Mucosa of stomach (tissue), 1 donor: ENCODE data around the gene PNPLA6.

Experiments used
- H3K27me3 ChIP-seq: one replicate; pipeline ENCODE4 v1.7.0; 2013; ENCODE audit warnings: mild to moderate bottlenecking, low read length; ENCODE audit not compliant: control insufficient read depth, insufficient read depth
- H3K36me3 ChIP-seq: one replicate; pipeline ENCODE4 v1.7.0; 2013; ENCODE audit warnings: low read length; ENCODE audit not compliant: control insufficient read depth, insufficient read depth
- H3K4me1 ChIP-seq: one replicate; pipeline ENCODE4 v1.7.0; 2013; ENCODE audit warnings: mild to moderate bottlenecking, low read length; ENCODE audit not compliant: control insufficient read depth, insufficient read depth
- H3K4me3 ChIP-seq: one replicate; pipeline ENCODE4 v1.7.0; 2013; ENCODE audit warnings: low read length
- H3K9ac ChIP-seq: one replicate; pipeline ENCODE4 v1.7.0; 2013; ENCODE audit warnings: mild to moderate bottlenecking, low read length, moderate library complexity
- H3K9me3 ChIP-seq: one replicate; pipeline ENCODE4 v1.7.0; 2013; ENCODE audit warnings: mild to moderate bottlenecking, low read length, moderate library complexity; ENCODE audit not compliant: control insufficient read depth
- donor health status: Pancreatic carcinoma.

Gene PNPLA6

GRCh38 chr19:7554565-7554964, 19.0 kb downstream of the PNPLA6 start:
- Histone ChIP-seq H3K4me3 (no peak overlapping the region), H3K4me1 (no peaks in the 10 kb centered on the region), H3K36me3 (no peaks in the 10 kb centered on the region), H3K9me3 (no peaks in the 10 kb centered on the region), H3K9ac (no peak overlapping the region), H3K27me3 (no peaks in the 10 kb centered on the region)

- Histone ChIP-seq H3K4me1 (no peaks in the 10 kb centered on the region), H3K9ac (no peak overlapping the region), H3K9me3 (no peaks in the 10 kb centered on the region), H3K36me3 (no peaks in the 10 kb centered on the region), H3K27me3 (no peaks in the 10 kb centered on the region), H3K4me3 (no peak overlapping the region)
These were observed 19.7 kb downstream of the PNPLA6 start for GRCh38 chr19:7554990-7555864.

- Histone ChIP-seq H3K27me3 (no peaks in the 10 kb centered on the region), H3K4me3 (no peak overlapping the region), H3K9ac (no peak overlapping the region), H3K9me3 (no peaks in the 10 kb centered on the region), H3K36me3 (no peaks in the 10 kb centered on the region), H3K4me1 (no peaks in the 10 kb centered on the region)
These were observed 21.3 kb downstream of the PNPLA6 start for GRCh38 chr19:7556696-7557315.

- Histone ChIP-seq H3K36me3 (no peaks in the 10 kb centered on the region), H3K4me3 (no peak overlapping the region), H3K27me3 (no peaks in the 10 kb centered on the region), H3K9me3 (no peaks in the 10 kb centered on the region), H3K4me1 (no peaks in the 10 kb centered on the region), H3K9ac (no peak overlapping the region)
These were observed 23.1 kb downstream of the PNPLA6 start for GRCh38 chr19:7558667-7559066.

GRCh38 chr19:7559102-7559501, 23.6 kb downstream of the PNPLA6 start:
- Histone ChIP-seq H3K27me3 (no peaks in the 10 kb centered on the region), H3K9ac (no peak overlapping the region), H3K9me3 (no peaks in the 10 kb centered on the region), H3K4me3 (no peak overlapping the region), H3K4me1 (no peaks in the 10 kb centered on the region), H3K36me3 (no peaks in the 10 kb centered on the region)

GRCh38 chr19:7560255-7560654, 24.7 kb downstream of the PNPLA6 start:
- no peaks in the 10 kb centered on the region for H3K36me3 ChIP-seq
- no peak overlapping the region for H3K4me3 ChIP-seq
- no peaks in the 10 kb centered on the region for H3K4me1 ChIP-seq
- H3K27me3 ChIP-seq, result no peaks in the 10 kb centered on the region
- no peaks in the 10 kb centered on the region for H3K9me3 ChIP-seq
- no peak overlapping the region for H3K9ac ChIP-seq

DNA sequence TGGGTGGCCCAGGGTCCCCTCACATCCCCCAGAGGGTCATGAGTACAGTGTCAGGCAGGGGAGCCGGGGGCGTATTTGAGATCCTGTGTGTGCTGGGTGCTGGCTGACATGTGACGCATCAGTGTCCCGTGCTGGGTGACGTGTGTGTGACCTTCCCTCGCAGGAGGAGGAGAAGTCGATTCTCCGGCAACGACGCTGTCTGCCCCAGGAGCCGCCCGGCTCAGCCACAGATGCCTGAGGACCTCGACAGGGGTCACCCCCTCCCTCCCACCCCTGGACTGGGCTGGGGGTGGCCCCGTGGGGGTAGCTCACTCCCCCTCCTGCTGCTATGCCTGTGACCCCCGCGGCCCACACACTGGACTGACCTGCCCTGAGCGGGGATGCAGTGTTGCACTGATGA, 25.8 kb downstream of the PNPLA6 start:
- H3K36me3 ChIP-seq, result no peaks in the 10 kb centered on the region
- no peak overlapping the region for H3K9ac ChIP-seq
- no peaks in the 10 kb centered on the region for H3K9me3 ChIP-seq
- H3K27me3 ChIP-seq, result no peaks in the 10 kb centered on the region
- no peaks in the 10 kb centered on the region for H3K4me1 ChIP-seq
- H3K4me3 ChIP-seq, result no peak overlapping the region

DNA sequence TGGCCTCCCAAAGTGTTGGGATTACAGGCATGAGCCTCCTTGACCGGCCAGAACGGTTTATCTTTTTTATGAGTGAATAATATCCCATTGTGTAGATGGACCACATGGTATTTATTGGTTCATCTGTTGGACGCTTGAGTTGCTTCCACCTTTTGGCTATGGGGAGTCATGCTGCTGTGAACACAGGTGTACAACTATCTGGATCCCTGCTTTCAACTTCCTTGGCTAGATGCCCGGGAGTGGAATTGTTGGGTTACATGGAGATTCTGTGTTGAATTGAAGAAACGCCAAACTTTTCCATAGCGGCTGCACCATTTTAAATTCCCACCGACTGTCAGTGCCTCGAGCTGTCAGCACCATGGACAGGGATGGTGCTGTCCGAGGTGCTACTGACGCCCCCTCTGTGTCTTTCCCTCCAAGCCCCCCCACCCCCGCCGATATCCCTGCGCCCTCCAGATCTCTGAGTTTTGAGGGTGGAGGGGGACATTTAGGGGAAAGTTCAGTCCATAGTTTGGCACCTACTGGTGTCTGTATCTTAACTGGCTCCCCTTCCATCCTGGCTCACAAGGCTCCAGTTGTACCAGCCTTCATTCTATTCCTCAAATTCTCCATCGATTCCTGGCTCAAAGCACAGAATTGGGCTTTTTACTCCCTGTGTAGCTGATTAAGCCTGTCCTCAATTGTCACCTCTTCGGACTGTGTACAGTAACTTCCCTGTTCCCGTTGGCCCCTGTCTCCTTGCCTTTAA, 27.3 kb downstream of the PNPLA6 start:
- Histone ChIP-seq H3K9ac (no peak overlapping the region), H3K4me1 (no peaks in the 10 kb centered on the region), H3K9me3 (no peaks in the 10 kb centered on the region), H3K4me3 (no peak overlapping the region), H3K36me3 (no peaks in the 10 kb centered on the region), H3K27me3 (no peaks in the 10 kb centered on the region)

DNA sequence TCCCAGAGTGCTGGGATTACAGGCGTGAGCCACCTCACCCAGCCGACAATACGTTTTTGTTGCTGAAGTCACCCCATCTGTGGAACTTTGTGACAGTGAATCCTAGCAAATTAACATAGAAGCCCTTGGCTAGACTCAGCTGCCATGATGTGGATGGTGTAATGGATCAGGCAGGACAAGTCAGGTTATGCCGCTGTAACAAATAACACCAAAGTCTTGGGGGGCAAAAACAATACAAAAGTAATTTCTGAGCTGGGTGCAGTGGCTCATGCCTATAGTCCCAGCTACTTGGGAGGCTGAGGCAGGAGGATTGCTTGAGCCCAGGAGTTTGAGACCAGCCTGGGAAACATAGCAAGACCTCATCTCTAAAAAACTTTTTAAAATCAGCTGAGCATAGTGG, 29.3 kb downstream of the PNPLA6 start:
- H3K27me3 ChIP-seq, result no peaks in the 10 kb centered on the region
- no peak overlapping the region for H3K4me3 ChIP-seq
- no peaks in the 10 kb centered on the region for H3K9me3 ChIP-seq
- H3K36me3 ChIP-seq, result no peaks in the 10 kb centered on the region
- no peaks in the 10 kb centered on the region for H3K4me1 ChIP-seq
- H3K9ac ChIP-seq, result no peak overlapping the region

DNA sequence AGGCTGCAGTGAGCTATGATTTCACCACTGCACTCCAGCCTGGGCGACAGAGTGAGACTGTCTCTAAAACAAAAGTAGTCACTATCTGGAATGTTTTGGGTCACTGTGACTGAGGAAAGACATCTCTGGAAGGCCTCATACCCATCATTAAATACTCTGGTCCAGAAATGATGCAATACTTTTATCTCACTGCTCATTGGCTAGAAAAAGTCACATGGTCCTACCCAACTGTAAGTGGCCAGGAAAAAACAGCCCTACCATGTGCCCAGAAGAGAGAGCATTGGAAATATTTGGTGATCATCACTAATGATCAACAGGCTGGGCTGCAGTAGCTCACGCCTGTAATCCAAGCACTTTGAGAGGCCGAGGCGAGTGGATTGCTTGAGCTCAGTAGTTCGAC, 29.8 kb downstream of the PNPLA6 start:
- Histone ChIP-seq H3K4me3 (no peak overlapping the region), H3K4me1 (no peaks in the 10 kb centered on the region), H3K9ac (no peak overlapping the region), H3K27me3 (no peaks in the 10 kb centered on the region), H3K9me3 (no peaks in the 10 kb centered on the region), H3K36me3 (no peaks in the 10 kb centered on the region)

GRCh38 chr19:7570761-7571160, 35.2 kb downstream of the PNPLA6 start:
- H3K27me3 ChIP-seq, result no peaks in the 10 kb centered on the region
- H3K4me1 ChIP-seq, result no peaks in the 10 kb centered on the region
- H3K9ac ChIP-seq, result no peak overlapping the region
- no peaks in the 10 kb centered on the region for H3K36me3 ChIP-seq
- no peak overlapping the region for H3K4me3 ChIP-seq
- H3K9me3 ChIP-seq, result no peaks in the 10 kb centered on the region

DNA sequence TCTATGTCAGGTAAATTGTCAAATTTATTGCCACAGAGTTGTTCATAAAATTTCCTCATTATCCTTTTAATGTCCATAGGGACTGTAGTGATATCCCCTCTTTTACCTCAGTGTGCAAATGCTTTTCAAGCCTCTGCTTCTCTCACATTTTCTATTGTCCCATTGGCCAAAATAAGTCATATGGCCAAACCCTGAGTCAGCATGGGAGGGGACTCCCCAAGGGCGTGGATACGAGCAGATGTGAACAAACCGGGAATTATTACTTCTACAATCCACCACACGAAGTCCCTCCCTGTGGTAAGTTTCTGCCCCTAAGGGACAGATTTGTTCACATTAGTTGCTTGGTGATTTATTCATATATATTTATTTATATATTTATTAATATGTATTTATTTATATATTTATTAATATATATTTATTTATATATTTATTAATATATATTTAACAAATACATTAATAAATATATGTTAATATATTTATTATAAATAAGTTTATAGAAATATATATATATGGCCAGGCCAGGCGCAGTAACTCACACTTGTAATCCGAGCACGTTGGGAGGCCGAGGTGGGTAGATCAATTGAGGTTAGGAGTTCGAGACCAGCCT, 40.0 kb downstream of the PNPLA6 start:
- Histone ChIP-seq H3K4me1 (no peaks in the 10 kb centered on the region), H3K9ac (no peak overlapping the region), H3K36me3 (no peaks in the 10 kb centered on the region), H3K4me3 (no peak overlapping the region), H3K27me3 (no peaks in the 10 kb centered on the region), H3K9me3 (no peaks in the 10 kb centered on the region)
